H1 (cell line): Measurements from ENCODE around the gene ME3. TPM values are rescaled to one million over a fixed set of nuclear protein-coding genes. Genes with fewer than 3 reads are reported as not detected.

ENCODE experiments used
- CTCF ChIA-PET: fragments of 300-600 bp; sonication (Branson Sonifier 250); formaldehyde crosslinking; loops from one replicate; lab custom pipeline; 2021; ENCODE audit not compliant: partially characterized antibody; lab: Charles Lee
- POLR2A ChIA-PET: fragments of 300-600 bp; sonication (Branson Sonifier 250); formaldehyde crosslinking; loops from one replicate; lab custom pipeline; 2021; ENCODE audit warnings: inconsistent platforms; ENCODE audit not compliant: partially characterized antibody; lab: Charles Lee
- DNase-seq, 2 experiments: peaks; one replicate each; pipeline versions ENCODE4 v3.0.0 to v3.0.0-alpha.2; 2010 to 2022; ENCODE audit warnings: low spot score in 2 of 2, low read depth in 1 of 2, mixed read lengths in 1 of 2
- FAIRE-seq: peaks from 2 replicates; lab custom pipeline; 2011; peaks lifted over from hg19 to GRCh38; lab: Jason Lieb, UNC
- H2AFZ ChIP-seq: 2 replicates; pipeline ENCODE4 v1.8.1; 2012; ENCODE audit warnings: low read length, inconsistent platforms
- H2AK5ac ChIP-seq: 2 replicates; pipeline ENCODE4 v1.6.1; 2013; ENCODE audit warnings: low read depth, low read length
- H2BK120ac ChIP-seq: replicated peaks from 2 replicates; pipeline ENCODE3; 2013; ENCODE audit warnings: low read depth, low read length, inconsistent platforms
- H2BK12ac ChIP-seq: 2 replicates; pipeline ENCODE4 v1.6.1; 2013; ENCODE audit warnings: low read depth, low read length
- H2BK15ac ChIP-seq: 2 replicates; pipeline ENCODE4 v1.6.1; 2013; ENCODE audit warnings: low read length
- H2BK20ac ChIP-seq: 2 replicates; pipeline ENCODE4 v1.6.1; 2013; ENCODE audit warnings: low read length
- H2BK5ac ChIP-seq: 2 replicates; pipeline ENCODE4 v1.6.1; 2013; ENCODE audit warnings: low read depth, low read length
- H3K14ac ChIP-seq: 2 replicates; pipeline ENCODE4 v1.6.1; 2013; ENCODE audit warnings: inconsistent platforms; ENCODE audit not compliant: insufficient read length
- H3K18ac ChIP-seq: 2 replicates; pipeline ENCODE4 v1.6.1; 2013; ENCODE audit warnings: low read length; ENCODE audit errors: extremely low read depth
- H3K23ac ChIP-seq: 2 replicates; pipeline ENCODE4 v1.6.1; 2013; ENCODE audit warnings: inconsistent platforms; ENCODE audit not compliant: insufficient read length
- H3K23me2 ChIP-seq: 2 replicates; pipeline ENCODE4 v1.6.1; 2013; ENCODE audit warnings: low read depth, low read length
- H3K27ac ChIP-seq: 2 replicates; pipeline ENCODE4 v1.6.1; 2011; ENCODE audit warnings: low read depth, low read length, inconsistent platforms
- H3K27me3 ChIP-seq, 4 experiments: replicated peaks in 1 of 4; 1 replicate in 1 of 4; 2 replicates in 3 of 4; pipeline versions ENCODE4 v1.6.1 to v1.8.1; 2011 to 2013; ENCODE audit warnings: low read length in 3 of 4, mild to moderate bottlenecking in 3 of 4, inconsistent platforms in 2 of 4, mixed read lengths in 2 of 4, moderate library complexity in 1 of 4; ENCODE audit not compliant: control insufficient read depth in 3 of 4, insufficient read depth in 3 of 4; ENCODE audit errors: extremely low read depth in 1 of 4
- H3K36me3 ChIP-seq, 4 experiments: 2 replicates each; pipeline versions ENCODE4 v1.6.1 to v1.8.1; 2011 to 2013; ENCODE audit warnings: mild to moderate bottlenecking in 4 of 4, low read length in 3 of 4, moderate library complexity in 2 of 4, control low read depth in 1 of 4, inconsistent platforms in 1 of 4; ENCODE audit not compliant: insufficient read depth in 4 of 4, control insufficient read depth in 2 of 4
- H3K4ac ChIP-seq: replicated peaks from 2 replicates; pipeline ENCODE3; 2013; ENCODE audit warnings: low read length, low read depth, mixed read lengths, inconsistent platforms; ENCODE audit not compliant: insufficient read length
- H3K4me1 ChIP-seq, 4 experiments: replicated peaks in 1 of 4; 1 replicate in 1 of 4; 2 replicates in 3 of 4; pipeline versions ENCODE4 v1.6.1 to v1.8.1; 2011 to 2013; ENCODE audit warnings: low read length in 3 of 4, inconsistent platforms in 2 of 4, mixed read lengths in 1 of 4; ENCODE audit not compliant: insufficient read depth in 4 of 4, control insufficient read depth in 3 of 4
- H3K4me2 ChIP-seq, 2 experiments: 2 replicates each; pipeline versions ENCODE4 v1.6.1 to v1.8.1; 2011 to 2013; ENCODE audit warnings: low read depth in 2 of 2, low read length in 2 of 2, control low read depth in 1 of 2, inconsistent platforms in 1 of 2, mild to moderate bottlenecking in 1 of 2; ENCODE audit not compliant: insufficient read depth in 1 of 2
- H3K4me3 ChIP-seq, 4 experiments: fragments of 200-600, 300-600 bp in 1 of 4; sonication (generic), shearing (Covaris generic), sonication (Bioruptor Twin) in 1 of 4; 2 replicates each; pipeline versions ENCODE4 v1.5.1 to v1.8.1; 2011 to 2016; ENCODE audit warnings: low read length in 4 of 4, low read depth in 3 of 4, control low read depth in 2 of 4, inconsistent platforms in 2 of 4, mild to moderate bottlenecking in 2 of 4, mixed read lengths in 1 of 4, moderate library complexity in 1 of 4; ENCODE audit not compliant: insufficient read depth in 2 of 4; ENCODE audit errors: extremely low read depth in 1 of 4
- H3K56ac ChIP-seq: replicated peaks from 2 replicates; pipeline ENCODE3; 2013; ENCODE audit warnings: low read depth, mild to moderate bottlenecking, mixed read lengths, low read length, inconsistent platforms; ENCODE audit not compliant: insufficient read length
- H3K79me1 ChIP-seq: 2 replicates; pipeline ENCODE4 v1.6.1; 2013; ENCODE audit warnings: low read depth, low read length, control low read depth
- H3K79me2 ChIP-seq, 2 experiments: 2 replicates each; pipeline versions ENCODE4 v1.6.1 to v1.8.1; 2012 to 2013; ENCODE audit warnings: low read length in 2 of 2, mild to moderate bottlenecking in 2 of 2, inconsistent platforms in 1 of 2; ENCODE audit not compliant: insufficient read depth in 2 of 2, control insufficient read depth in 1 of 2
- H3K9ac ChIP-seq, 4 experiments: replicated peaks in 1 of 4; 1 replicate in 1 of 4; 2 replicates in 3 of 4; pipeline versions ENCODE4 v1.6.1 to v1.8.1; 2011 to 2013; ENCODE audit warnings: low read depth in 3 of 4, low read length in 3 of 4, control low read depth in 2 of 4, mild to moderate bottlenecking in 2 of 4, moderate library complexity in 2 of 4, inconsistent platforms in 1 of 4; ENCODE audit errors: extremely low read depth in 1 of 4
- H3K9me3 ChIP-seq, 2 experiments: 2 replicates each; pipeline versions ENCODE4 v1.6.1 to v1.8.1; 2012 to 2013; ENCODE audit warnings: mild to moderate bottlenecking in 2 of 2, moderate library complexity in 2 of 2, control low read depth in 1 of 2, inconsistent platforms in 1 of 2, low read depth in 1 of 2, low read length in 1 of 2, mixed read lengths in 1 of 2; ENCODE audit not compliant: insufficient read depth in 2 of 2
- H4K20me1 ChIP-seq, 2 experiments: replicated peaks in 1 of 2; 2 replicates each; pipeline versions ENCODE3 to v1.8.1; 2011 to 2013; ENCODE audit warnings: inconsistent platforms in 2 of 2, low read length in 2 of 2, mild to moderate bottlenecking in 1 of 2; ENCODE audit not compliant: insufficient read depth in 2 of 2, control insufficient read depth in 1 of 2
- H4K5ac ChIP-seq: 2 replicates; pipeline ENCODE4 v1.6.1; 2013; ENCODE audit warnings: low read length, low read depth, mixed read lengths, inconsistent platforms; ENCODE audit not compliant: insufficient read length
- H4K8ac ChIP-seq: 2 replicates; pipeline ENCODE4 v1.8.0; 2013; ENCODE audit warnings: mild to moderate bottlenecking, moderate library complexity, low read length, inconsistent platforms; ENCODE audit not compliant: insufficient read depth; ENCODE audit errors: extremely low read depth
- H4K91ac ChIP-seq: replicated peaks from 2 replicates; pipeline ENCODE3; 2013; ENCODE audit warnings: low read length, mixed read lengths, inconsistent platforms; ENCODE audit not compliant: insufficient read length
- BRCA1 ChIP-seq: IDR thresholded peaks from 2 replicates; pipeline ENCODE4 v1.6.1; 2012; ENCODE audit warnings: low read depth, low read length, improper control_type of control experiment
- CHD1 ChIP-seq: IDR thresholded peaks from 2 replicates; pipeline ENCODE4 v1.6.1; 2012; ENCODE audit warnings: low read depth, low read length, improper control_type of control experiment
- CREB1 ChIP-seq: IDR thresholded peaks from 2 replicates; pipeline ENCODE4 v1.6.1; 2012; ENCODE audit warnings: inconsistent platforms
- CTCF ChIP-seq, 3 experiments: IDR thresholded peaks; 1 replicate in 2 of 3; 2 replicates in 1 of 3; pipeline versions ENCODE4 v1.5.1 to v1.6.1; 2011; ENCODE audit warnings: low read length in 3 of 3, mild to moderate bottlenecking in 3 of 3, inconsistent platforms in 2 of 3, low read depth in 1 of 3, moderate library complexity in 1 of 3; ENCODE audit not compliant: insufficient read depth in 1 of 3; ENCODE audit errors: control extremely low read depth in 1 of 3
- EP300 ChIP-seq, 2 experiments: IDR thresholded peaks; 1 replicate in 1 of 2; 2 replicates in 1 of 2; pipeline ENCODE4 v1.6.1; 2011 to 2012; ENCODE audit warnings: low read depth in 2 of 2, low read length in 2 of 2, mild to moderate bottlenecking in 2 of 2, borderline replicate concordance in 1 of 2, inconsistent platforms in 1 of 2, moderate library complexity in 1 of 2
- EZH2 ChIP-seq: fragments of 200-600 bp; sonication (generic); IDR thresholded peaks from 2 replicates; pipeline ENCODE4 v1.7.1; 2012; ENCODE audit warnings: low read depth, mild to moderate bottlenecking, moderate library complexity, low read length, inconsistent platforms; ENCODE audit not compliant: severe bottlenecking
- JUN ChIP-seq: IDR thresholded peaks from 2 replicates; pipeline ENCODE4 v1.6.1; 2011; ENCODE audit warnings: low read depth, mild to moderate bottlenecking, improper control_type of control experiment, low read length
- RBBP5 ChIP-seq: IDR thresholded peaks from 2 replicates; pipeline ENCODE4 v1.7.1; 2012; ENCODE audit warnings: low read depth, mild to moderate bottlenecking, inconsistent platforms, low read length, moderate library complexity, borderline replicate concordance
- RNF2 ChIP-seq: fragments of 200-900, 300-1000 bp; sonication (generic); IDR thresholded peaks from 2 replicates; pipeline ENCODE4 v1.7.1; 2016; ENCODE audit warnings: borderline replicate concordance, low read depth, mild to moderate bottlenecking, antibody characterized with exemption, low read length; ENCODE audit not compliant: poor library complexity, severe bottlenecking; ENCODE audit errors: missing control alignments
- SIRT6 ChIP-seq: IDR thresholded peaks from one replicate; pipeline ENCODE4 v1.7.1; 2012; ENCODE audit warnings: low read length, inconsistent platforms
- TAF1 ChIP-seq: IDR thresholded peaks from 2 replicates; pipeline ENCODE4 v1.6.1; 2011; ENCODE audit warnings: mild to moderate bottlenecking, low read depth, low read length
- TEAD4 ChIP-seq: IDR thresholded peaks from 2 replicates; pipeline ENCODE4 v1.6.1; 2012; ENCODE audit warnings: low read depth, low read length, inconsistent platforms, mixed read lengths
- WGBS, 2 experiments: shearing (Covaris generic) in 1 of 2; methylation state at CpG; one replicate each; pipeline versions ENCODE4 v1.1.6 to v1.1.7; 2013 to 2015; ENCODE audit warnings: low lambda C conversion rate in 2 of 2, mixed read lengths in 2 of 2, inconsistent platforms in 1 of 2, low coverage in 1 of 2, missing lambda C conversion rate in 1 of 2; ENCODE audit not compliant: insufficient replicate concordance in 2 of 2, insufficient coverage in 1 of 2, insufficient read length in 1 of 2; ENCODE audit errors: extremely low coverage in 1 of 2, missing lambda C conversion rate in 1 of 2; 5-methylcytosine and 5-hydroxymethylcytosine counted together
- polyA plus RNA-seq, 7 experiments: library from polyadenylated mRNA; depleted of rRNA in 3 of 7; stranded (reverse) in 5 of 7; unstranded in 2 of 7; fragments of >200 nt in 5 of 7; fragments of 200-250 nt in 2 of 7; gene quantifications; 1 replicate in 5 of 7; 2 replicates in 1 of 7; 4 replicates in 1 of 7; pipeline versions ENCODE4 v1.2.1 to v1.2.3, GENCODE V29; 2011 to 2013; ENCODE audit warnings: missing spikeins in 2 of 7, mixed read lengths in 2 of 7
- total RNA-seq: library from RNA; stranded (reverse); fragmentation: NEBNext Ultra II Directional; extraction: Animal tissue kit (Norgen Biotek cat#: 25700); gene quantifications from 2 replicates; pipeline ENCODE4 v1.2.1, GENCODE V29; 2021

The ME3 gene
- total and polyA plus RNA-seq, 2 of the 8 experiments (the other 6 are each of a cell fraction or from before 2014, with no cell fraction given): 1.5 to 2.8 TPM

DNA sequence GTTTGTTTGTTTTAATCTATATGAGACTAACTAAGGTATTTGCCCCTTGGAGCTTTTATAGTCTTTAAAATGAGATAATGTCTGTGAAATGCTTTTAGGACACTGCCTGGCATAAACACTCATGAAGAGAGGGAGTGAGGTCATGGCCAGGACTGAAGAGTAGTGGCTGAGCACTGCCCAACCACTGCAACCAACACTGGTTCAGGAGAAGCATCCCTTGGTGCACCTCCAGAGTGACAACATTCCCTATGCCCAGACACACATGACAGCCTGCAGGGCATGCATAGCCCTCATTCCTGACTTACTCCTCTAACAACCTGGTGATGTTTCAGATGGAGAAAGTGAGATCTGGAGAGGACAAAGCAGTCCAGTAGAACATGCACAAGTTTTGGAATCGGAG is 36.1 kb downstream of the ME3 start:
- no peak for DNase-seq
- FAIRE-seq: no peak
- Histone ChIP-seq H2BK15ac (no peak overlapping the region), H2AK5ac (no peak overlapping the region), H2BK20ac (no peak overlapping the region), H3K4me3 (no peak overlapping the region), H4K8ac (no peak overlapping the region), H2BK12ac (no peak overlapping the region), H3K23ac (no peak overlapping the region), H3K27ac (no peak overlapping the region), H3K18ac (no peak overlapping the region), H3K79me1 (no peaks in the 10 kb centered on the region), H2BK5ac (no peak overlapping the region), H4K91ac (no peak overlapping the region), H3K4me2 (no peak overlapping the region), H3K27me3 (no peaks in the 10 kb centered on the region), H3K9ac (no peak overlapping the region), H2AFZ (no peak overlapping the region), H4K5ac (no peak overlapping the region), H2BK120ac (no peak overlapping the region), H3K56ac (no peak overlapping the region), H3K14ac (no peak overlapping the region), H3K4me1 (no peaks in the 10 kb centered on the region; a peak in 1 of 7 replicates), H3K79me2 (no peaks in the 10 kb centered on the region), H3K4ac (no peak overlapping the region), H3K23me2 (no peaks in the 10 kb centered on the region; the same call in 1 of the 2 replicates), H4K20me1 (no peaks in the 10 kb centered on the region), H3K9me3 (no peaks in the 10 kb centered on the region), H3K36me3 (no peaks in the 10 kb centered on the region)
- WGBS, 2 experiments: 93% methylated on average over 1 of the region's 1 CpG; no CpG with 5 or more reads in 1 of the 2 experiments
- ChIA-PET CTCF (interaction anchor here (1.0 kb wide), 1 partner anchor 11 kb away, joined by 3 read pairs; no protein-coding TSS in a partner anchor), POLR2A (no interaction called here)
- TF ChIP-seq TAF1: no peak
- no peak for TF ChIP-seq CTCF (IDR thresholded peaks at IDR 0.05; ENCODE audit: control extremely low read depth in 1 of 3, insufficient read depth in 1 of 3, low read depth in 1 of 3, low read length in 3 of 3)
- no peak for TF ChIP-seq TEAD4
- no peak for TF ChIP-seq RBBP5
- TF ChIP-seq EP300 (IDR thresholded peaks at IDR 0.05; ENCODE audit: borderline replicate concordance in 1 of 2, low read depth in 2 of 2, low read length in 2 of 2): no peak
- no peak for TF ChIP-seq SIRT6
- TF ChIP-seq CREB1: no peak
- TF ChIP-seq BRCA1: no peak
- no peak for TF ChIP-seq EZH2
- no peak for TF ChIP-seq RNF2
- no peak for TF ChIP-seq JUN
- TF ChIP-seq CHD1: no peak
